GM21360 (cell line): ENCODE measurements around the gene PTGER1.

Experiments used
- ATAC-seq: cut with Tn5 transposase; IDR thresholded peaks from one replicate; pipeline ENCODE4 v1.9.1; 2021; ENCODE audit warnings: mild to moderate bottlenecking, moderate library complexity; ENCODE audit not compliant: unreplicated experiment

The PTGER1 gene

GRCh38 chr19:14442891-14443631 lies 32.1 kb downstream of the PTGER1 start:
- no peak for ATAC-seq

- ATAC-seq = no peak
Measured at GRCh38 chr19:14441041-14441938, 33.9 kb downstream of the PTGER1 start.

- peak; percentile 85 for ATAC-seq
Measured at GRCh38 chr19:14440049-14440448, 35.1 kb downstream of the PTGER1 start.

GRCh38 chr19:14439014-14439413 lies 36.1 kb downstream of the PTGER1 start:
- no peak for ATAC-seq

GRCh38 chr19:14437578-14438140 lies 37.5 kb downstream of the PTGER1 start:
- no peak for ATAC-seq

- ATAC-seq = no peak
Measured at GRCh38 chr19:14435320-14436050, 39.7 kb downstream of the PTGER1 start.

- ATAC-seq = no peak
Measured at GRCh38 chr19:14434543-14435319, 40.4 kb downstream of the PTGER1 start.

GRCh38 chr19:14433554-14434501 lies 41.3 kb downstream of the PTGER1 start:
- peak; percentile 17 for ATAC-seq

- ATAC-seq = peak; percentile 42
Measured at GRCh38 chr19:14432791-14433553, 42.2 kb downstream of the PTGER1 start, which contains the start of gene PKN1. Gene PKN1 (plus strand): TSS chr19:14433306. CDS start chr19:14433522, 216 bp downstream.

GRCh38 chr19:14430712-14431111 lies 44.4 kb downstream of the PTGER1 start:
- ATAC-seq = no peak

GRCh38 chr19:14428882-14429416 lies 46.2 kb downstream of the PTGER1 start:
- ATAC-seq = no peak

GRCh38 chr19:14427461-14427860 lies 47.7 kb downstream of the PTGER1 start:
- ATAC-seq = no peak

- ATAC-seq = no peak
Measured at GRCh38 chr19:14425696-14426138, 49.4 kb downstream of the PTGER1 start.
